IMR-90 (cell line): Measurements from ENCODE around the gene HOTAIR. TPM values are rescaled to one million over a fixed set of nuclear protein-coding genes. Genes with fewer than 3 reads are reported as not detected.

ENCODE experiments used
- ATAC-seq: fragments of 200-7000 bp; cut with Tn5 transposase; 2 replicates; pipeline ENCODE4 v1.9.1; 2020; ENCODE audit warnings: low read depth, mild to moderate bottlenecking, moderate library complexity
- BruUV-seq: library from RNA; stranded (reverse); fragments of 400-500 nt; replicated peaks from 2 replicates; lab custom pipeline; 2021; lab: Mats Ljungman, UMichigan
- CTCF ChIA-PET: fragments of 300-600 bp; formaldehyde crosslinking; extraction: SDS; loops from one replicate; lab custom pipeline; 2021; ENCODE audit warnings: antibody characterized with exemption; lab: Yijun Ruan, JAX
- POLR2A ChIA-PET: fragments of 300-600 bp; sonication (Branson Sonifier 250); formaldehyde crosslinking; loops from one replicate; lab custom pipeline; 2022; ENCODE audit warnings: antibody characterized with exemption; ENCODE audit not compliant: unreplicated experiment; lab: Charles Lee
- DNase-seq: peaks from one replicate; pipeline ENCODE4 v3.0.0; 2013
- H2AFZ ChIP-seq: replicated peaks from 2 replicates; pipeline ENCODE3; 2013; ENCODE audit warnings: low read length, mild to moderate bottlenecking; ENCODE audit not compliant: poor library complexity
- H2AK5ac ChIP-seq: 2 replicates; pipeline ENCODE4 v1.6.1; 2013; ENCODE audit warnings: low read depth, low read length, inconsistent platforms
- H2AK9ac ChIP-seq: replicated peaks from 2 replicates; pipeline ENCODE3; 2013; ENCODE audit warnings: mild to moderate bottlenecking, low read depth, low read length, moderate library complexity; ENCODE audit not compliant: poor library complexity
- H2BK120ac ChIP-seq: 2 replicates; pipeline ENCODE4 v1.6.1; 2013; ENCODE audit warnings: low read depth, low read length, inconsistent platforms
- H2BK15ac ChIP-seq: 3 replicates; pipeline ENCODE4 v1.6.1; 2013; ENCODE audit warnings: low read depth, low read length, inconsistent platforms
- H2BK20ac ChIP-seq: 2 replicates; pipeline ENCODE4 v1.6.1; 2013; ENCODE audit warnings: low read depth, mild to moderate bottlenecking, inconsistent platforms, low read length, moderate library complexity
- H2BK5ac ChIP-seq: 2 replicates; pipeline ENCODE4 v1.6.1; 2013; ENCODE audit warnings: mild to moderate bottlenecking, low read depth, low read length, inconsistent platforms; ENCODE audit not compliant: poor library complexity, severe bottlenecking
- H3K14ac ChIP-seq: replicated peaks from 2 replicates; pipeline ENCODE4 v1.6.1; 2013; ENCODE audit warnings: low read depth, low read length, inconsistent platforms
- H3K18ac ChIP-seq: 2 replicates; pipeline ENCODE4 v1.6.1; 2013; ENCODE audit warnings: low read depth, low read length, control low read depth
- H3K23ac ChIP-seq: 2 replicates; pipeline ENCODE4 v1.6.1; 2013; ENCODE audit warnings: low read depth, low read length, inconsistent platforms
- H3K27ac ChIP-seq: 2 replicates; pipeline ENCODE4 v1.5.1; 2013; ENCODE audit warnings: mild to moderate bottlenecking, control low read depth, low read length; ENCODE audit not compliant: insufficient read depth
- H3K27me3 ChIP-seq: 2 replicates; pipeline ENCODE4 v1.6.1; 2013; ENCODE audit warnings: low read length; ENCODE audit not compliant: control insufficient read depth, insufficient read depth
- H3K36me3 ChIP-seq: 2 replicates; pipeline ENCODE4 v1.6.1; 2013; ENCODE audit warnings: low read length, mixed read lengths; ENCODE audit not compliant: control insufficient read depth, insufficient read depth
- H3K4ac ChIP-seq: 2 replicates; pipeline ENCODE4 v1.6.1; 2013; ENCODE audit warnings: low read depth, low read length, inconsistent platforms
- H3K4me1 ChIP-seq: 2 replicates; pipeline ENCODE4 v1.6.1; 2013; ENCODE audit warnings: low read length, mixed read lengths; ENCODE audit not compliant: control insufficient read depth, insufficient read depth
- H3K4me2 ChIP-seq: 2 replicates; pipeline ENCODE4 v1.6.1; 2013; ENCODE audit warnings: low read depth, mild to moderate bottlenecking, control low read depth, low read length, moderate library complexity
- H3K4me3 ChIP-seq: 2 replicates; pipeline ENCODE4 v1.5.1; 2013; ENCODE audit warnings: low read depth, mild to moderate bottlenecking, control low read depth, low read length, moderate library complexity; ENCODE audit not compliant: insufficient read depth
- H3K56ac ChIP-seq: 2 replicates; pipeline ENCODE4 v1.6.1; 2013; ENCODE audit warnings: low read length, inconsistent platforms; ENCODE audit not compliant: insufficient read depth; ENCODE audit errors: extremely low read depth
- H3K79me1 ChIP-seq, 2 experiments: 2 replicates each; pipeline ENCODE4 v1.6.1; 2013; ENCODE audit warnings: low read length in 2 of 2, inconsistent platforms in 1 of 2, low read depth in 1 of 2
- H3K9ac ChIP-seq: 2 replicates; pipeline ENCODE4 v1.6.1; 2013; ENCODE audit warnings: low read depth, low read length, control low read depth
- H3K9me1 ChIP-seq: 2 replicates; pipeline ENCODE4 v1.6.1; 2013; ENCODE audit warnings: low read length, inconsistent platforms; ENCODE audit not compliant: insufficient read depth
- H3K9me3 ChIP-seq: 2 replicates; pipeline ENCODE4 v1.6.1; 2013; ENCODE audit warnings: low read length; ENCODE audit not compliant: control insufficient read depth, insufficient read depth
- H4K20me1 ChIP-seq: 2 replicates; pipeline ENCODE4 v1.6.1; 2013; ENCODE audit warnings: low read length, inconsistent platforms; ENCODE audit not compliant: insufficient read depth
- H4K5ac ChIP-seq: 2 replicates; pipeline ENCODE4 v1.6.1; 2013; ENCODE audit warnings: mild to moderate bottlenecking, low read depth, low read length, control low read depth
- H4K8ac ChIP-seq, 2 experiments: 2 replicates each; pipeline ENCODE4 v1.6.1; 2013; ENCODE audit warnings: low read depth in 2 of 2, low read length in 2 of 2, control low read depth in 1 of 2, inconsistent platforms in 1 of 2
- H4K91ac ChIP-seq: 2 replicates; pipeline ENCODE4 v1.6.1; 2013; ENCODE audit warnings: low read depth, low read length, inconsistent platforms; ENCODE audit not compliant: insufficient read depth
- CEBPB ChIP-seq: IDR thresholded peaks from 2 replicates; pipeline ENCODE4 v1.6.1; 2012; ENCODE audit warnings: low read depth, low read length, improper control_type of control experiment
- CTCF ChIP-seq: conservative IDR thresholded peaks from 2 replicates; pipeline ENCODE4 v1.5.1; 2012; ENCODE audit warnings: mild to moderate bottlenecking, low read depth, low read length, improper control_type of control experiment
- dilution Hi-C: fragments of 300-500 bp; cut with HindIII; formaldehyde crosslinking; loops from one replicate; pipeline ENCODE4 v1.14.3; 2018; ENCODE audit warnings: low sequenced_read_pairs; ENCODE audit not compliant: unreplicated experiment
- in situ Hi-C: fragments of 300-500 bp; cut with MboI; formaldehyde crosslinking; loops from 3 replicates; pipeline ENCODE4 v1.14.3; 2019; ENCODE audit warnings: low sequenced_read_pairs, inconsistent platforms, mixed read lengths
- intact Hi-C: fragments of 100-400 bp; cut with micrococcal nuclease; formaldehyde crosslinking; loops from 2 replicates; pipeline ENCODE4 v1.10.0; 2022
- polyA plus RNA-seq, 3 experiments: library from polyadenylated mRNA; depleted of rRNA; stranded (reverse); fragments of >200 nt; gene quantifications; 2 replicates each; pipeline ENCODE4 v1.2.3, GENCODE V29; 2012; ENCODE audit warnings: low replicate concordance in 1 of 3
- total RNA-seq: library from RNA; depleted of rRNA; stranded (reverse); fragments of >200 nt; gene quantifications from 2 replicates; pipeline ENCODE4 v1.2.3, GENCODE V29; 2012

The HOTAIR gene
- total and polyA plus RNA-seq, 2 of the 4 experiments (the other 2 are of a cell fraction): not detected

DNA sequence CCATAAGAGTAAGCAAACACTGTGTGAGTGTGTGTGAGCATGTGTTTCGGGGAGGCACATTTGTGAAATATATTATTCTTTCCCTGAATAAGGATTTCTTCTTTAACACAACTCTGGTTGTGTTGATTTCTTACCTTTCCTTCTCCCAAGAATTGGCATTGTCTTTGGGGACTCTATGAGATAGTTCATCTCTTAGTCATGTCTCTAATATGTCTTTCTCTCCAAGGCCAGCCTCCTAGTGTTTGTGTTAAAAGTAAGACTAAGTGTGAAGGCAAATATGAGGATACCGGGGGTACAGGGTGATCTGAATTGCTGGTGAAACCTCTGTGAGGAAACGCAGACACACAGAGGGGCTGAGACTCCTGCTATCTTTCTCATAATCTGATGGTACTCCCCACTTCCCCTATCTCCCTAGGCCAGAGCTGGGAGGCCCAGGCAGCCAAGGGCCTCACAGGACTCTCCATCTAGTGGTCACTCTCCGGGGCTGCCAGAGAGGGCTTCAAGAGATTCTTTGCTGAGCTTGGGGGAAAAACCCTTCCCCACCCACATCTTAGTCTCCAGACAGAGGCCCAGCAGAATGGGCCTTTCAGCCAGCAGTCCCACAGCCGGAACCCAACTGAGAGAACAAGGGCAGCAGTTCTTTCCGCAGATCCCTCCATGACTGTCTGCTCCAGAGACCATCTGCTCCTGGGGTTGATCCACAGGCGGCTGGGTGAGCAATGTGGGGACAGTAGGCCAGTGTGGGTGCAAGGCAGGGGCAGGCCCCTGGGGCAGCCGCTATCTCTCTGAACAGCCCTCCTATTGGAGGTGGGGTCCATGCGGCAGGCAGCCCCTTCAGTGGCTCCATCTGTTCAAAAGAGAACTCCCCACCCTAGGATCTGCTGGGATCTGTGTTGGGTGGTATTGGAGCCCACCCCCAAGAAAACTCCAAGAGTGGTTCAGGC lies 25.8 kb downstream of the HOTAIR start (continued):
- no peak for TF ChIP-seq CTCF

DNA sequence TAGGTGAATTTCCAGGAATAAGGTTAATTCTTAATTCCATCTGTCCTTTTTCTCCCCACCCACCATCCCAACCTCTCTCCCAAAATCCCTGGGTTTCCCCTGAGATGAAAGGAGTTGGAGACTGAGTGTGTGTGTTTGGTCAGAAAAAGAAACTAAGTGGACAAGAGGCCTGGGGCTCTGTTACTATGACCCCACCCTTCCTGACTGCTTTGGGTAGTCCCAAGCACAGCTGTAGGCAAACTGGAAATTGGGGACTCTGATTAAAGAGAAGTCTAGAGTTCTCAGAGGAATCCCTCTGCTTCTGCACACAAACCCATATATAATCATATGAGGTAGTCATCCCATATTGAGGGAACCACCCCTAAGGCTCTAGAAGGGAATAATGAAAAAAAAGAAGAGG lies 27.0 kb downstream of the HOTAIR start:
- Histone ChIP-seq H3K23ac (no peak overlapping the region), H3K9ac (no peak overlapping the region), H2BK5ac (no peak overlapping the region), H3K4me3 (no peak overlapping the region), H3K27me3 (peaks cover 90% of the 10 kb centered on the region), H3K18ac (no peak overlapping the region), H3K27ac (no peak overlapping the region), H2BK120ac (no peak overlapping the region), H4K8ac (no peak overlapping the region), H4K20me1 (no peaks in the 10 kb centered on the region), H4K91ac (no peak overlapping the region), H2AFZ (no peak overlapping the region), H3K56ac (no peak overlapping the region), H3K36me3 (no peaks in the 10 kb centered on the region), H3K14ac (no peak overlapping the region), H2BK15ac (no peak overlapping the region), H4K5ac (no peak overlapping the region), H3K4ac (no peak overlapping the region), H3K79me1 (no peaks in the 10 kb centered on the region), H3K9me3 (peaks cover 6% of the 10 kb centered on the region; the same call in 1 of the 2 replicates), H2BK20ac (no peak overlapping the region), H2AK5ac (no peak overlapping the region), H3K4me1 (no peaks in the 10 kb centered on the region), H2AK9ac (no peak overlapping the region), H3K9me1 (no peaks in the 10 kb centered on the region), H3K4me2 (no peak overlapping the region)
- DNase-seq (no peak), ATAC-seq (no peak)
- CTCF ChIA-PET: no interaction called here
- intact Hi-C loops (no loop called here), dilution Hi-C loops (no loop called here), in situ Hi-C loops (no loop called here)
- POLR2A ChIA-PET: no interaction called here
- no peak for TF ChIP-seq CEBPB
- BruUV-seq: no TSS peak
